HG03097 (cell line): ENCODE measurements around the gene OLFM1.
"Not testable (repeated sequence)": the region's sequence is repeated elsewhere in the genome, so short reads cannot be mapped to it uniquely, and the experiment has no call there.

ENCODE experiments used
- ATAC-seq: cut with Tn5 transposase; IDR thresholded peaks from one replicate; pipeline ENCODE4 v1.9.1; 2021; ENCODE audit not compliant: unreplicated experiment, low FRiP score

OLFM1 gene

DNA sequence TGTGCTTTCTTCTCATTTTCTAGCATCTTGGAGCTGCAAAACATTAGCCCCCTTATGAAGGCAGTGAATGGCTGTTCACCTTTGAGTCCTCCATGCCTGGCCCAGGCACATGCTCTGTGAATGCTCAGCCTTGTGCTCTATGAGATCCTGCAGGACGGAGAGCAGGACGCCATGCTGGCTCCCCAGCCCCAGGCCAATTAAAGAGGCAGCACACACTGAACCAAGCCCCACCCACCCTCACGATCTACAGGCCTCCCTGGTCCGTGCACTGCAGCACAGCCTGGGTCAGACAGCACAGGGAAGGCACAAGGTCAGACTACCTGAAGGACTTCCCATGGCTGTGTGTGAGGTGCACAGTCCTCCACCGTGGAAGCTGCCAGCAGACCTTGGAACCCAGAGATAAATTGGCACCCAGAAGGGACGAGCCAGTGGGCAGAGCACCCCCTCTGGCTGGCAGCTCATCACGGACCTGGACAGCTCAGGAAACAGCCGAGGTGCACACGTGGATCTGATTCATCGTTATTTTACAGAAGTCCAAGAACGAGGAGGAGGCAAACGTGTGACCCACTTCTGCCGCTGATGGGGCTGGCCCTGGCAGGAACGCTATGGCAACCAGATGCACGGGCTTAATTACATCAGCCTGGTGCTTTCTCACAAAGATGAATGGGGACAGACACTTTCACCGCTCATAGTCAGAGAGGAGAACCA, 59.5 kb downstream of the OLFM1 start:
- no peak for ATAC-seq

DNA sequence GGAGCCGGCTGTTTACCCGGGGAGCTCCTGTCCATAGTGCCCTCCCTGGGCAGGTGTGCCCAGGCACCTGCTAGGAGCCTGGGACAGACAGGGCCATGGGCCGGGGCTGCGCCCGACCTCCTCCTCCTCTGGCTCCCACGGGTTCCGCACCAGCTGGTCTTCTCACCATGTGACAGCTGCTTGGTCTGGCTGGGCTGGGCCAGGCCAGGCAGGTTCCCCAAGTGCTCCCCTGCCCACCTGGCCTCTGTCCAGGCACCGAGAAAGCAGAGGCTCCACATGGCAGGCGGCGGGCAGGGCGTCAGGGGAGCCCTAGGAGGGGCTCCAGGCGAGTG, 60.0 kb downstream of the OLFM1 start:
- ATAC-seq: no peak

DNA sequence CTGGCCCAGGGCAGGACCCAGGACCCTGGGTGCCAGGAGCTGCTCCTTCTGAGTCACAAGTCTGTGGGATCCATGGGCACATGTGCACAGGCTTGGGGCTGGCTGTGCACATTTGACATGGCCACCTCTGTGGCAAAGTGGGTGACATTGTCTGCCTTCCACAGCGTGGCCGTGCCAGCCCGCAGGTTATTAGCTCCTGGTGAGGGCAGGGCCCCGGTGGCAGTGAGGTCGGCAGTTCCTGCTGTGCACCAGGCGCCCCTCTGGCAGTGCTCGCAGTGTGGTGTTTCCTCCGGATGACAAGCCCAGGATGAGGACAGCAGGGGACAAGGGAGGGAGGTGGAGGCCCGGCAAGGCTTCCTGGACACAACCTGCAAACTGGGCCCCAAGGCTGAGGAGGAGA, 60.5 kb downstream of the OLFM1 start:
- no peak for ATAC-seq

DNA sequence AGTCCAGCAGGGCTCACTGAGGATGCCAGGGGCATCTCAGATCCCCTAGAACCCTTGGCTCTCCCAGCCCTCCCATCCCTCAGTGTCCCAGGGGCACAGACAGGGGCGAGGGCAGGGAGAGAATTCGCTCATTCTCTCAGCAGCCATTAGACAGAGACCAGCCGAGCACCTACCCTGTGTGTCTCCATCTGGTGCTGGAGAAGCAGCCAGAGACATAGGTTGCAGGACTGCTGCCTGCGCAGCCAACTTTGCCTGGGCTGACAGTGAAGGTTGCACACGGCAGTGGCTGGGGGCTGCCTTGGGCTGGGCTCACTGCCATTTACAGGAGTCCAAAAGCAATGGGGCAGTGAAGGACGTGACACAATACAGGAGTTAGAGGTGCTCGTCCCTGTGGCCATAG, 60.9 kb downstream of the OLFM1 start:
- no peak for ATAC-seq

DNA sequence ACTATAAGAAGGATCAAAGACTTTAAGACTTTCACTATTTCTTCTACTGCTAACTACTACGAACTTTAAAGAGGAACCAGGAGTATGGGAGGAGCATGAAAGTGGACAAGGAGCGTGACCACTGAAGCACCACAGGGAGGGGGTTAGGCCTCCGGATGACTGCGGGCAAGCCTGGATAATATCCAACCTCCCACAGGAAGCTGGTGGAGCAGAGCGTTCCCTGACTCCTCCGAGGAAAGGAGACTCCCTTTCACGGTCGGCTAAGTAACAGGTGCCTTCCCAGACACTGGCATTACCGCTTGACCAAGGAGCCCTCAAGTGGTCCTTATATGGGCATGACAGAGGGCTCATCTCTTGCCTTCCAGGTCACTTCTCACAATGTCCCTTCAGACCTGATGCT, 62.4 kb downstream of the OLFM1 start:
- ATAC-seq: not testable (repeated sequence)

DNA sequence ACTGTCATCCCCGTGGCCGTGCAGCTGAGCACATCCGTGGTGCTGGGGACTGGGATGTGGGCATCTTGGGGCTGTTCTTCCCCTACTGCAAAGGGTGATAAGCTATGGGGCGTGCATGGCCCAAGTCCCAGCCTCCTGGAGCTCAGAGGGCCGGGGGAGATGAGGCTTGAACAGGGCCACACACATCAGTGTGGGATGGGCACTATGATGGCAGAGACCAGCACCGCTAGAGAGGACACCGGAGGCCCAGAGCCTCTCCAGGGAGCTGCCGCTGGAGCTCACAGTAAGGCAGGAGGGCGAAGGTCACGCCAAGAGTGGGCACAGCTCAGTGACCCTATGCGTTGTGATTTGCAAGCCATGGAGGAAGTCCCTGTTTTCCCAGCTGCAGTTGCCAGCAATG, 63.5 kb downstream of the OLFM1 start:
- no peak for ATAC-seq

DNA sequence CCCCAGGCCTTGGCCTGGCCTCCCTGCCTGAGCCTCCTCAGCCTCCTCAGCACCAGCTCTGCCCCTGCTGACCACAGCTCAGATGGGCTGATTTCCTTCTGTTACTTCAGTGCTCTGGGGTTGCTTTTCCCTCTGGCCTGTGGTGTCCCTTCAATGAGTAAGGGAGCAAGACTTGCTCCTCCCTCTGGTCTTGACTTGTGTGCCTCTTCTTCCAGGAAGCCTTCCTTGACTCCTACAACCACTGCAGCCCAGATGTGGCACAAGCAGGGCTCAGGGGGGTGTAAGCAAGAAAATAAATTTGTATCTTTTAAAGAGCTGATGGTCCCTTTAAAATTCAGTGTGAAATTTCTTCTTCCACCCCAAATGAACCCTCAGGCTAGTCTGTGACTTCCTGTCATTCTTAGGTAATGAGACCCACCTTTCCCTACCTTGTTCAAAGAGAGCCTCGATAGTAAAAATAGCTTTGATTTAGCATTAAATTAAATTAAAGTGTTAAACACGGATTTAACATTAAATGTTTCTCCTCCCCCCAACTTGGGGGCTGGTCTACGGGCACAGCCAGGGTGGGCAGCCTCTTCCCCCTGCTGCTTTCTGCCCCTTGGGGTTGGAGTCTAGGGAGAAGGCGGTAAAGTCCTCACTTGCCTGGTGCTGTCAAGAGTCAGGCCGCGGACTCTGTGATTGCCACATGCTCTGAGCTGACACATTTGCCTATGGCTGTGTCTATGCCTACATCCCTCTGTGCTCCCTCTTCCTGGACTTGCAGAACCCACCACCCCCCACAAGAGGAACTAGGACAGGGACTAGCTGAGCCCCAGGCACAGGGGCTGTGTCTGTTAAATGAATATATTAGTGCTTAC, 64.5 kb downstream of the OLFM1 start:
- ATAC-seq: no peak

DNA sequence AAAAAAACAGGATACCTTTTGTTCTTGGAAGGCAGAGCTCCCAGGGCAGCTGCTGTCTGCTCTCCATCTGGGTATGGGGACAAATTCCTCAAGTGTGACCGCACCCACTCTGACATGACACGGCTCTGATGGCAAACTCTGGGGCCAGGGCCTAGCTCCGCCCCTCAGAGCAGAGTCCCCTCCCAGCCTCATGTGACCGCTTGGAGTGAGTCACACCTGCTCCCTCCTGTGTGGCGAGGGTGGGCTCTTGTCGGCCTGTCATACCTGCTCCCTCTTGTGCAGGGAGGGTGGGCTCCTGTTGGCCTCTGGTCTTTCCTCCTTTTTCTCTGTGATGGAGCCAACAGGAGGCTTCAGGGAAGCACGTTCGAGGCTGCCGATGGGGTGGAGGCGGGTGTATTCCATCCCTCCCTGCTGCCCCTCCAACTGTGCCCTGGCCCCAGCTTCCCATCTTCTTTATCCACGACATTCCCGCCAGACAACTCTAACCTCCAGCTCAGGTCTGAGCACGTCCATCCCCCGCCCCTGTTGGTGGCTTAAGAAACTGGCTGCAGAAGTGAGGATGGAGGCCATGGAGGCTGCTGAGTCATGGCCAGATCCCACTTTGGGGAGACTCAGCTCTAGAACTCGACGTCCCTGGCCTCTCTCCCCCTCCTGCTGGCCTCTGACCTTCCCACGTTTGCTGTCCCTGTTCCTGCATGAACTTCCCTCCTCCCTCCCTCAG, 65.3 kb downstream of the OLFM1 start:
- ATAC-seq: no peak

DNA sequence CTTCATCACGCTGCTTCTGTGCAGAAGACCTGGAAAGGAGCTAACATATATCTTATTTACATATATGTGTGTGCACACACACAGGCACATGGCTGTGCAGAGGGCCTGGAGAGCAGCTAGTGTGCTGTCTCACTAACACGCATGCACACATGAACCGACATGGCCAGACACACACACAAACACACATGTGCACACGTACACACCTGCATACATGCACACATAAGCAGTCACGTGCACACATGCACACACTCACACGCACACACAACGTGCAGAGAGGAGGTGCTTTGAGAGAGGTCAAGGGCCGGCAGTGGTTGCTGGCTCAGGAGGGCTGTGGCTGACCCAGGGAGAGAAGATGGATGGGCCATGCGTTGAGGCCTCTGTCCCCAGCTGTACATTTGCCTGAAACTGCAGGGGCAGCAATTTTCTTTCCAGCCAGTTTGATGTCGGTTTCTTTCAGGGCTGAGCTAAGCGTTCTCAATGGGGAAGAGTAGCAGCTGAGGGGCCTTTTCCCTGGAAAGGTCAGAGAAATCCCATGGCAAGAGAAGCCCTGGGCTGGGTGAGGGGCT, 66.7 kb downstream of the OLFM1 start:
- ATAC-seq: no peak

DNA sequence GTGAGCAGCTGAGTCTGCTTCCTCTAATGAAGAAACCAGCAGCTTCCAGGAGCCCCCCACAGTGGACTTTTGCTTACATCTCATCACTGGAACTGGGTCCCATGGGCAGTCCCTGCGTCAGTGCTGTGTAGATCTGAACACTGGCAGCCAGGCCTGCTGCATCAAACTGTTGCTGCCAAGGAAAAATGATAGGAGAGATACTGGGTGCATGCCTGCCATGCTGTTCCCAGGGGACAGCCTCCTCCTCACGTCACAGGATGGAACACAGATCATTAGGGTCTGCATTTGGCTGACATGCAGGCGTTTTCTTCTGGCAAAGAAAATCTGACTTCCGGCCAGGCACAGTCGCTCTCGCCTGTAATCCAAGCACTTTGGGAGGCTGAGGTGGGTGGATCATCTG, 67.9 kb downstream of the OLFM1 start:
- ATAC-seq: no peak

DNA sequence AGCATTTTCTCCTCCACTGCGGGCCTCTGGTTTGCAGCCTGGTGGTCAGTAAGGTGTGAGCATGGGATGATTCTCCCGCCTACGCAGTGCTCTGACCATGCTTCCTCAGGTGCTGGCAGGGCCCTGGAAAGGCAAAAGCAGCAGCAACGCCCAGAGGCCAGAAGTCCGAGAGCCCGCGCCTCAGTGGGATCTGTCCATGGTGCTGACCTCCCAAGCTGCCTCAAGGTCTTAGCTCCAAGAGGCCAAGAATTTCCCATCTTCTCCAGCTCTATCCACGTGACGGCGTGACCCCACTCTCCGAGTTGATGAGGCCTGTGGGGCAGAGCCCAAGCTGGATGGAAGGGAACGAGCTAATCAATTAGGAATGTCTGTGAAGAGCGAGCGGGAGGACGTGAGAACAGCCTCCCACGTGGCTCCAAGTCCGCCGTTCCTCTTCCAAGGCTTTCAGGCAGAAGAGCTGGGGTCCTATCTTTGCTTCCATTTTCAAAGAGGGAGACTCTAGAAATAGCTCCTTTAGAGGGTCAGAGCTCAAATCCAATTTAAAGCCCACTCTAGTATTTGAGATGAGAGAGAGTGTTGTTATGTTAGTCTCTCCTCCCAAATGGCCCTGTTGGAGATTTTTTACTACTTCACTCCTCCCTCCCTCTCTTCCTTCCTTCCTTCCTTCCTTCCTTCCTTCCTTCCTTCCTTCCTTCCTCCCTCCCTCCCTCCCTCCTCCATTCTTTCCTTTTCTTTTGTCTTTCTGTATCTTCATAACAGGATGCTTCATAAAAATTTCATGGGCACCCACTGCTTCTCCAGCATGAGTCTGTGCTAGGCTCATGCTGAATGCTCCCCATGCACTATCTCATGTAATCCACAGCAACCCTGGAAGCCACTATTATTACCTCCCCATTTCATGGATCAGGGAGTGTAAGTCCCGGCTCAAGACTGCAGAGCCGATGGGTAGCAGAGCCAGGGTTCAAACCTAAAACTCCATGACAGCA, 69.3 kb downstream of the OLFM1 start:
- ATAC-seq: no peak

DNA sequence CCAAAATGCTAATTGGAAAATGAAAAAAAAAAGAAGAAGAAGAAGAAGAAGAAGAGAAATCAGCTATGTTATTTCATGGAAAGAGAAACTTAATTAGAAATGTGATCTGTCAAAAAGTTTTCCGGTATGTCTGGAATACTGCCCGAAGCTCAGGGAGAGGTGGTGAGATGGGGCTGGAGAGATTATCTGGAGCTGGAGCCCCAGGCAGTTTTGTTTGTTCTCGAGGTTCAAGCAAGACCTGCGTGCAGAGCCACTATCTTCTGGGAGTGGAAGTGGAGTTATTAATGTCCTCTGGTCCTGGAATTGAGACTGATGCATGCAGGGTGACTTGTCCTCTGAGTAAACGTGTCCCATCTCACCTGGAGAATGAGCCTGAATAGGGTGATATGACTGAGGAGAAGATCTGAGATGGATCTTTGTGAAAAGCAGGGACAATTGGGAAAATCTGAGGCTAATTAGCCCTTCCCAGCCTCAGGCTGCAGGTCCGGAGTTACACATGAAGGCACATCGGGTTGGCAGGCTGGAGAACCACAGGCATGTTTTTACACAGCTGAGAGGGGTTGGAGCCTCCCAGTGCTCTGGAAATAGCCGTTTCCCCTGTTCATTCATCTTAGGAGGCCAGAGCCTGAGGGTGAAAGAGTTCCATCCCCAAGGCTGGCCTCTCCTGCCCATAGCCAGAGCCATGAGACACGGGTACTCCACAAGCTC, 70.5 kb downstream of the OLFM1 start:
- ATAC-seq: no peak

DNA sequence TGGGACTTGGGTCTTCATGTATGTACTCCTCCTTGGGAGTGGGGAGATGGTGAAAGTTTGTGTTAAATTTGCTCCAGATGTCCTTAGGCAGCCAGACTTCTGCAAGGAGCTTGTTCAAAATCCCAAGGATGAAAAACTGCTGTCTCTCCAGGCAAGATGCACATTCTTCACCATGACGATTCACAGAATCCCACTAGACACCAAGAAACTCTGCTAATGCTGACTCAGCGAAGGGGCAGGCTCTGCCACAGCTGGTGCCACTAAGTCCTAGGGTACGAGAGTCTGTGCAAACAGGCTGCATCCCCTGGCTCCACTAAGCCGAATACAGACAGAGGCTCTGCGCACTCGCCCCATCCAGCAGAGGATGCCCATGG, 71.1 kb downstream of the OLFM1 start:
- no peak for ATAC-seq

DNA sequence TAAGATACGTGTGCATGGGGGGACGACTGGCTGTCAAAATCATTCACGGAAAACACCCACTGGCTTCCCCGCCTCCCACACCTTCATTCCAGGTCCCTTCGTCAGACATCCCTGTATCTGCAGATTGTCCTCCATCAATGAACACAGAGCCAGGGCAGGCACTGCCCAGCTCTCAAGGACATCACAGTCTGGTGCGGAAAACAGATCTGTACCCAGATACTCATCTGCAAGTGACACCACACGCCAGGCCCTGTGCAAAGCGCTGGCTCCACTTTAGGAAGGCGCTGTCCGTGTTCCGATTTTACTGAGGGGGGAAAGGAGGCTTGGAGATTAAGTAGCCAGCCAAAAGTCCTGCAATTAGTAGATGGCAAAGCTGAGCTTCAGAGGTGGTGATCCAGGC, 72.3 kb downstream of the OLFM1 start:
- no peak for ATAC-seq

DNA sequence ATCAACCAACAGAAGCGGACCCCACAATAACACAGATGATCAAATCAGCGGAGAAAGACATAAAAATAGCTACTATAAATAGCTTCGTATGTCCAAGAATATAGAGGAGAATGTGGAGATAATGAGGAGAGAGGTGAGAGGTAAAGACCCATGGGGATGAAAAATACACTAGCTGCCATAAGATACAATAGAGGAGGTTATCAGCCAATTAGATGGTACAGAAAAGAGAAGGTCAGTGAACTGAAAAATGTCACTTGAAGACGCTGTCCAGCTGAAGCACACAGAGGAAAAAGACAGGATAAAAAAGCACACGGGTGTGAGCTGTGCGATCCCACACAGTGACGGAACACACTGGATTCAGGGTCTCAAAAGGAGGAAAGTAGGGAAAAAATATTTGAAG, 73.4 kb downstream of the OLFM1 start:
- ATAC-seq: no peak

DNA sequence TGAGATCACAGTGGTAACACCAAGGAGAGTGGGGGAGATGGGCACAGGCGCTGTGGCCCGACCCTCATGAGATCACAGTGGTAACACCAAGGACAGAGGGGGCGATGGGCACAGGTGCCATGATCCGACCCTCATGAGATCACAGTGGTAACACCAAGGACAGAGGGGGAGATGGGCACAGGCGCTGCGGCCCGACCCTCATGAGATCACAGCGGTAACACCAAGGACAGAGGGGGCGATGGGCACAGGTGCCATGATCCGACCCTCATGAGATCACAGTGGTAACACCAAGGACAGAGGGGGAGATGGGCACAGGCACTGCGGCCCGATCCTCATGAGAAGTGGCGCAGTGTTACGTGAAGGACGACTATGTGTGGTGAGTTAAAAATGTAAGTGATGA, 75.1 kb downstream of the OLFM1 start:
- ATAC-seq: not testable (repeated sequence)

DNA sequence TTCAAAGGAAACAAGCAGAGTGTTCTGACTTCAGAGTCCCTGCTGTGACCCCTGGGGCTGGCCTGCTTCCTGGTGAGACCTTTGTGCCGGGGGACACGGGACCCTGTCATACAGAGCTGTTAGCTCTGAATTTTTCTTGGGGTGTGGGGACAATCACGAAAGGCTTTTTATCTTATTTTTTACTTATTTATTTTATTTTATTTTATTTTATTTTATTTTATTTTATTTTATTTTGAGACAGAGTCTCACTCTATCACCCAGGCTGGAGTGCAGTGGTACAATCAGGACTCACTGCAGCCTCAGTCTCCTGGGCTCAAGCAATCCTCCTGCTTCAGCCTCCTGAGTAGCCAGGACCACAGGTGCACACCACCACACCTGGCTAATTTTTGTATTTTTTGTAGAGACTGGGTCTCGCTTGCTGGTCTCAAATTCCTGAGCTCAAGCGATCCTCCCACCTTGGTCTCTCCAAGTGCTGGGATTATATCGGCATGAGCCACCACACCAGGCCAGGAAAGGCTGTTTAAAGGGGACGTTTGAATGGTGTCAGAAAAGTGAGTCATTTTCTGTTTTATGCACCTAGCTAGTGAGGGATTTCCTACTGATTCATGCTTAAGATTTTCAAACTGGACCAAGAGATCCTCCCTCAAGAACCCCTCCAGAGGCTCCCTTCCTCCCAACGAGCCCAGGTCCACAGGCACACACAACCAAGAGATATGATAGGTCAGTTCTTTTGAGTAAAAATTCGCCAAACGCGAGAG, 75.7 kb downstream of the OLFM1 start:
- no peak for ATAC-seq

DNA sequence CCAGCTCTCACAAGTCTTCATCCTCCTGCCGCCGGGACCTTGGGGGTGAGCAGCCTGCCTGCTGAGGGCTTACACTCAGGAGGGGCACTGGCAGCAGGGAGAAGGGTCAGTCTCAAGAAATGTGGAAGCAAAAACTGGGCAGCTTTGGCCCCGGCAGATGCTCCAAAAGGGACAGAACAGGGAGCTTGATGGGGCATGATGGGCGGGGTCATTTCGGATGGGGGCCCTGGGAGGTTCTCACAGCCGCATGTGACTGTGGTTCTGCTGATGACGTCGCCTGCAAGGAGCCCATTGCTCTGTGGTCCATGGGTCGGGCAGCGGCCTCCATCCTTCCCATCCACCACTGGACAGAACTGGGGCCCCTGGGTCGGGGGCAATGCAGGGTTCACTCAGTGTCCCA, 76.6 kb downstream of the OLFM1 start:
- no peak for ATAC-seq
